Activated CD8-positive, alpha-beta memory T cell treated with anti-CD3 and anti-CD28 coated beads, Interleukin-2, amount 50 U/mL, for 1 hour (primary cell): ENCODE measurements around the gene LILRB1.
"Not testable (repeated sequence)": the region's sequence is repeated elsewhere in the genome, so short reads cannot be mapped to it uniquely, and the experiment has no call there.

ENCODE experiments used
- DNase-seq: peaks from one replicate; pipeline ENCODE4 v3.0.0-alpha.2; 2020; ENCODE audit errors: extremely low read depth

Gene LILRB1

DNA sequence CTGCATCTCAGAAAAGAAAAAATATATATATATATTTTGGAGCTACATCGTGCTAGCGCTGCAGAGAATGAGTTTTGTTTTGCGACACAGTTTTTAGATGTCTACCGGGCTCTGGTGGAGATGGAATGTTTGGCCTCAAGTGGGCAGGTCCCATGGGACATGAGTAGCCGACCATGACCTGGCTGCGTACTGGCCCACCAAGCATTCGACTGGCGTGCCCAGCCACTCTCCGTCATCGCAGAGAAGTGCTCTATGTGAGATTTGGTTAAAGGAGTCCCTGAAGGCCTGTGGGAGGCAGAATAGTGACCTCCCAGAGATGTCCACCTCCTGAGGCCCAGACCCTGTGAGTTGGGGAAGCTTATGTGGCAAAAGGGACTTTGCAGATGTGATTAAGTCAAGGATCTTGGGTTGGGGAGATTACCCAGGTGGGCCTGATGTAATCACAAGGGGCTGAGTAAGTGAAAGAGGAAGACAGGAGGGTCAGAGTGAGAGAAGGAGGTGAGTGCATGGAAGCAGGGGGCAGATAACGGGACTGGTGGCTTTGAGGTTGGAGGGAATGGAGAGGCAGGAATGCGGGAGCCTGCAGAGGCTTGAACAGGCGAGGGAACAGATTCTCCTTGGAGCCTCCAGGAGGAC, 31.7 kb downstream of the LILRB1 start:
- DNase-seq, result no peak

GRCh38 chr19:54662730-54663129, 32.4 kb downstream of the LILRB1 start, which contains the start of gene LILRB4:
Gene LILRB4 (plus strand): TSS chr19:54662985. CDS start chr19:54663034, 49 bp downstream.
- no peak for DNase-seq

DNA sequence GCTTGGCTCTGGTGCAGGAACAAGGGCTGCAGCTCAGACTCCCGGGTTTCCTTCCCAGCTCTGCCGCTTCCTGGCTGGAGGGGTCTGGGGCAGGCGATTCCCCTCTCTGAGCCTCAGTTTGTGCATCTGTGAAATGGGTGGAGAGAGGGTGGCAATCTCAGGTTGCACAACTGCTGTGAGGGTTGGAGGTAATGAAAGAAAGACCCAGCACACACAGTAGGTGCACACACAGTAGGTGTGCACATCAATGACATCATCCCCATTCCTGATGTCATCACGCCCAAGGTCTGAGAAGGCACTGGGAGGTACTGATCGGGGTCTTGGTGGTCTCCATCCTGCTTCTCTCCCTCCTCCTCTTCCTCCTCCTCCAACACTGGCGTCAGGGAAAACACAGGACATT, 35.2 kb downstream of the LILRB1 start:
- no peak for DNase-seq

DNA sequence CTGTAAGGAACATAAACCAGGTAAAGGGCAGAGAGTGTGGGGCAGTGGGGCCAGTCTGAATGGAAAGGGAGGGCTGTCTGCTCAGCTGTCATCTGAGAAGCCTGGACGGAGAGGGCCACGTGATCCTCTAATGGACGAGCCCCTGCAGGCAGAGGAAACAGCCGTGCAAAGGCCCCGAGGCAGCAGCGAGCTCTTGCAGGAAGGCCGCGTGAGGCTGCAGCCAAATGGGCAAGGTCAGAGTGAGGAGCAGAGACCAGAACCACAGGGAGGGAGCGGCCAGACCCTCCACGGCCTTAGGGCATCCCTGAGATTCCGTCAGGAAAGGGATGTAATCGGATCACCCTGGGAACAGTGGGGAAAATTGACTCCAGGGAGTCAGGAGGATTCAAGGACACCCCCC, 36.9 kb downstream of the LILRB1 start:
- DNase-seq, result no peak

DNA sequence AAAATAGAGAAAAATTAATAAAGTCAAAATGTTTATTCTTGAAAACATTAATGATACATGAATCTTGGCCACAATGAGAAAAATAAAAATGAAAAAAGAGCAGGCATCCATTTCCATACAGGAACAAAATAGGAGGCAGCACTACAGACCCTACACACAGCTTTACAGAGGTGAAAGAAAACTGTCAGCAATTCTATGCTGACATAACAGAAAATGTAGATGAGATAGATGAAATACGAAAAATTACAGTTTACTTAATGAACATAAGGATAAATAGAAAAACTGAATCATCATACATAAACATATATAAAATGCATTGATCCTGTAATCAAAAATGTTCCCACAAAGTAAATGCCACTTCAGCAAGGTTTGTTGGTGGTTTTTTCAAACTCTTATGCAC, 38.1 kb downstream of the LILRB1 start:
- DNase-seq, result no peak

- no peak for DNase-seq
These were observed 40.5 kb downstream of the LILRB1 start for GRCh38 chr19:54670576-54671357.

GRCh38 chr19:54673222-54673621, 42.9 kb downstream of the LILRB1 start:
- no peak for DNase-seq

DNA sequence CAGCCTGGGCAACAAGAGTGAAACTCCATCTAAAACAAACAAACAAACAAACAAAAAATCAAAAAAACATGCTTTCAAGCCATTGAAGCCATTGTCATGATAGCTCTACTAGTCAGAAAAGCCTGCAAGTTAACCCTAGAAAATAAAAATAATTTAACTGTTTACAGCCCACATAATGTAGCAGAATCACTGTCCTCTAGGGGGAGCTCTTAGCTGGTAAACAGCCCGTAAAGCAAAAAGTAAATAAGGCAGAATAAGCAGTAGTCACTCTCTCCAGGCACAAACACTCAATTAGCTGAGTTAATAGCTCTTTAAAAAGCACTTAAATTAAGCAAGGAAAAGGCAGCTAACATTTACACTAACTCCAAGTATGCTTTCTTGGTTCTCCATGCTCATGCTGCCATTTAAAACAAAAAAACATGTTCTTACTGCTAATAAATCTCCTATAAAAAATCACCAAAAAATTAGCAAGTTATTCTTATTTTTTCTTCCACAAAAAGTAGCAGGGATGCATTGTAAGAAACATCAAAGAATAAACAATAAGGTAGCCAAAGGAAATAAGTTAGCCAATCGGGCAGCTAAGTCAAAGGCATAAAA, 43.8 kb downstream of the LILRB1 start:
- no peak for DNase-seq

DNA sequence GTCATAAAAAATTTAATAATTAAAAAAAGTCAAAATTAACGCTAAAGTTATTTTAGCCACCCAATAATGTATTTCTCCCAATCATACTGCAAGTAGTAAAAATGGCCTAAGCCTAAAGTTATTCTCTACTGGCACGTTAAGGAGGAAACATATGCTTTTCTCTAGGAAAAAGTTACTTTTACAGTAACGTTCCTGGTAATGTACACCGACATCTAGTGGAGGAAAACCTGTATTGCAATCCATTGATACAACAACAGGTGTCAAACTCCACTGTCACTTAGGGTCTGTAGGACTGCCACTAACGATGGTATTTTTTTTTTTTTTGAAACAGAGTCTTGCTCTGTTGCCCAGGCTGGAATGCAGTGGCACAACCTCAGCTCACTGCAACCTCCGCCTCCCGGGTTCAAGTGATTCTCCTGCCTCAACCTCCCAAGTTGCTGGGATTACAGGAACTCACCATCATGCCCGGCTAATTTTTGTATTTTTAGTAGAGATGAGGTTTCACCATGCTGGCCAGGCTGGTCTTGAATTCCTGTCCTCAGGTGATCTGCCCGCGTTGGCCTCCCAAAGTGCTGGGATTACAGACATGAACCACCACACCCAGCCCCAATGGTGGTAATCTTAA, 46.0 kb downstream of the LILRB1 start:
- not testable (repeated sequence) for DNase-seq

DNA sequence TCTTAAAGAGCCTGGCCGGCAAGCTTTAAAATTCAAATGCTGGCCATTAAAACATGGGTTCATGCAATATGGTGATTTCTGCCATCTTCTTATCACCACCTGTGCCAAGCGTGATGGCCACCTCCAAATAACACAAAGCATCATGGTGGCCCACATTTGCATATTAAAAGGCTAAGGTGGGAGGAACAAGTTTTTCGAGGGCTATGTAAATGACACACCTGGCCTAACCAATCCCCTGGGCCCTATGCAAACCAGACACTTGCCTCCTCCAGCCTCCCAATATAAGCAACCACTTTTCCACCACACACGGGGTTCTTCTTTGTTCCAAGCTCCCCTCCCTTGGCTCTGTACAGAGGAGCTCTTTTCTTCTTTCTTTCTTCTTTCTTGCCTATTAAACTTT, 46.9 kb downstream of the LILRB1 start:
- DNase-seq, result no peak

DNA sequence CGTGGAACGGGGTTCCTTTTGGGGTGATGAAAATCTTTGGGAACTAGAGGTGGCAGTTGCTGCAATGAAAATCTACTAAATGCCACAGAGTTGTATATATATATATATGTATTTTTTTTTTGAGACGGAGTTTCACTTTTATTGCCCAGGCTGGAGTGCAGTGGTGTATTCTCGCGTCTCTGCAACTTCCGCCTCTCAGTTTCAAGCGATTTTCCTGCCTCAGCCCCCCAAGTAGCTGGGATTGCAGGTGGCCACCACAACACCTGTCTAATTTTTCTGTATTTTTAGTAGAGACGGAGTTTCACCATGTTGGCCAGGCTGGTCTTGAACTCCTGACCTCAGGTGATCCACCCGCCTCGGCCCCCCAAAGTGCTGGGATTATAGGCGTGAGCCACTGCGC, 51.3 kb downstream of the LILRB1 start:
- not testable (repeated sequence) for DNase-seq

- DNase-seq, result no peak
These were observed 52.1 kb downstream of the LILRB1 start for GRCh38 chr19:54682306-54682856.

DNA sequence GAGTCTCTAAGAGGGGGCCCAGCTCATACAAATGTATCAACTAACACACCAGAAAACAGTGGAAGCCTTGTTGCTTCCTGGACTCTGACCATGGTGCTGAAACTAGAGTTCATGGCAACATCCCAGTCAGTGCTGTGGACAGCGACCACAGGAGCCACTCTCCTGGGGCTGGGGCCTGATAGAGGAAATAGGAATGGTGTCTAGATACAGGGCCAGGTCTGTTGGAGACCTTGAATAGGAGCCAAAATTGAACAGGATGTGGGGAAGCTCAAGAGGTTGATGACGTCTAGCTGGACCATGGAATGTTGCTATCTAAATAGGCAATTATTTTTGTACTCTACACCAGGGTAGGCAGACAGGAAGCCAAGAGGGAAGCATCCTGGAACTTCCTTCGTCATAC, 54.2 kb downstream of the LILRB1 start:
- DNase-seq, result no peak
